GM21360 (cell line): ENCODE measurements around the gene SPINK9.

Experiments used
- ATAC-seq: cut with Tn5 transposase; IDR thresholded peaks from one replicate; pipeline ENCODE4 v1.9.1; 2021; ENCODE audit warnings: mild to moderate bottlenecking, moderate library complexity; ENCODE audit not compliant: unreplicated experiment

The SPINK9 gene

DNA sequence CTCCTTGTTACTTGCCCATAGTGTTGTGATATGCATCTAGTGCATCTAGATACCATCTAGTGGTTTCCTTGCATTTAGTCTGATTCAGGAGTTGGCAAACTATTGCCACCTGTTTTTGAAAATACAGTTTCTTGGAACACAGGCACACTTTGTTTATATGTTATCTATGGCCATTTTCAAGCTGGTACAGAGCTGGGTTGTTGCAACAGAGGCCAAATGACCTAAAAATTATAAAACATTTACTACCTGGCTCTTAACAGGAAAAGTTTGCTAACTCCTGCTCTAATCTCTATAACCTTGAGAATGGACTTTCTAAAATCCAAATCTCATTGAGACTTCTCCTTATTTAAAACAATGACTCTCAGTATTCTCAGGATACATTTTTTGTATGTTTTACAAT lies 29.0 kb downstream of the SPINK9 start:
- no peak for ATAC-seq

DNA sequence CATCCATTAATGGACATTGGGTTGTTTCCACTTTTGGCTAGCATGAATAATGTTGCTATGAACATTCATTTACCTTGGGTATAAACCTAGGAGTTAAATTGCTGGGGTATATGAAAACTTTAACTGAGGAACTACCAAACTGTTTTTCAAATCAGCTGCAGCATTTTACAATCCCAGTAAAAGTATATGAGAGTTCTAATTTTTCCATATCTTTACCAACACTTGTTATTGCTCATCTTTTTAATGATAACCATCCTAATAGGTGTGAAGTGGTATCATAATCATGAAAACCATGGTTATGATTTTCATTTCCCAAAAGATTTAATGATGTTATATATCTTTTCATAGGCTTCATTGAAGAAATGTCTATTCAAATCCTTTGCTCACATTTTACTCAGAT lies 32.9 kb downstream of the SPINK9 start:
- ATAC-seq = no peak

DNA sequence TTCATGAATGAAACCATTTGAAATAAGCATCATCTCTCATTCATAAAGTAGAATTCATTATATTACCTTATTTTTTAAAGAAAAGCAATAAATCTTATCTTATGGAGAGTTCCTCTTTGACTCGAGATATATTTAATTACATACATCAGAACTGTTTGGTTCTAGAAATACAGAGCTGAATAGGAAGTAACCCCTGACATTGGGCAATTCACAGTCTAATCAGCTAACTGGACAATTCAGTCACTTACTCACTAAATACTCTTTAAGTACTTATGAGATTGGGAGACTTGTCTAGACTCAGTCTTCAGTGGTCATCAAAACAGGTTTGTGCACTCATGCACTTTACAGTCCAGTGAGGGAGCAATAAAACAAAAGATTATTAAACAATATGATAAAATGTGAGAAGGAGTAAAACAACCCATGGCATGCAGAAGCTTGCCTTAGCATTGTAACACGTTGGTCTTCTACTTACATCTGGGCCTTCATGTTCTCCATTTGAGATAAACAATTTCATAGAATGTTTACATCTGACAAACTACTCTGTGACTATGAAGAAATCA lies 36.9 kb downstream of the SPINK9 start:
- ATAC-seq = no peak

DNA sequence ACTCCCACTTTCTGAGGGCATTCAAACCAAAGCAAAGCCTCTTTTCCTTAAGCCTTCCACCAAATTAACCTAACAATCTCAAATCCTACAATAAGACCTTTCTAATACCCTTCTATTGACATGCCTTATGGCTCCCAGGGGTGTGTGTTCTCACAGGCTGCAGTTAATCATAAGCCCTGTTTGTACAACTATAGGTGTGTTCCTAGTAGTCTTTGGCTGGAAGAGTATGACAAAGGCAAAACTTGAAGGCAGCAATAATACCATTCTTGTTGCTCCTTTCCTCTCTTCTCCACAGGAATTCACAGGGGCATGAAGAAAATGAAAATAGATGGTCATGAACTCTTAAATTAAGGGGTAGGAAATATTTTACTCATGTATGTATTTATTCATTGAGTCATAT lies 37.5 kb downstream of the SPINK9 start:
- ATAC-seq = no peak

DNA sequence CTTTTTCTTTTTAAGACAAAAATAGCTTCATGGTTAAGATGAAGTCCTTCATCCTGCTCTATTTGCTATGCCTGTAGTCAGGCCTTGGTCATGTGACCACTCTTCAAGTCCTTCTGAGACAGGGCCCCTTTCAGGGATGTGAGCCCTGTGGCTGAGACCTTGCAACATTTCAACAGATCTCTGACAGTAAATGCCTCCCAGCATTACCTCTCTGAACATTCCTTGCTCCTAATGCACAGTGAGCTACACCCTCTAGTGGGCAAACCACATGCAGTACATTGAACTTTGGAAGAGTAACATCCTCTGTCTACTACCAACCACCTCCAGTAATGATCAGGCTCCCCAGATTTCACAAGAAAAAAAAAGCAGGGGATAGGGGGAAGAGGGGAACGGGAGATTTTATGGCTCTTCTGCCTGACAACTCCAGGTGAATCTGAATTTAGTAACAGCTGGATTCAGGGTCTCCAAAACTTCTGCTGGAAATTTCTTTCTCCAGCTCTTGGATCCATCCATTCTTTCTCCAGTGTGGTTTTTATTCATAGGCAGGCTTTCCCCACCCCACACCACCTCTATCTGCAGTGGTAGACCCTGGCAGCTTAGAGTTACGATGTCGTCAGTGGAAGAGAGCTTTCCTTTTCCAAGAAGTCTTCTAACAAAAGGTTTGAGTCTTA lies 39.5 kb downstream of the SPINK9 start:
- peak; percentile 93 for ATAC-seq

DNA sequence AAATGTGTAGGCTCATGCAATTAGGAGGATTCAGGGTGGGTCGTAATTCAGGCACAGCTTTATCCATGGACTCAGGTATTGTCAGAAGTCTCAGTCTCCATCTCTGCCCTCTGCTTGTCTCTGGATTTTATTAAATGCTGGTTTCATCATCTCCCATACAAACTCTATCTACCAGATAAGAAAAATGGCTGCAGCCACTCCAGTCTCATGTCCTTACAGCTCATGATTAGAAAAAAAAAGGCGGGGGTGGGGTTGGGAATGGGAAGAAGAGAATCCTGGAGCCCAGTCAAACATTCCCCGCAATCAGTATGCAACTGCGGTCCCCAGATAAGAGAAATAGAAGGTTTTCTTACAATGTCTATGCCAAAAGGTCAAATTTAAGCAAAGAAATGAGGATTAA lies 40.8 kb downstream of the SPINK9 start:
- no peak for ATAC-seq

DNA sequence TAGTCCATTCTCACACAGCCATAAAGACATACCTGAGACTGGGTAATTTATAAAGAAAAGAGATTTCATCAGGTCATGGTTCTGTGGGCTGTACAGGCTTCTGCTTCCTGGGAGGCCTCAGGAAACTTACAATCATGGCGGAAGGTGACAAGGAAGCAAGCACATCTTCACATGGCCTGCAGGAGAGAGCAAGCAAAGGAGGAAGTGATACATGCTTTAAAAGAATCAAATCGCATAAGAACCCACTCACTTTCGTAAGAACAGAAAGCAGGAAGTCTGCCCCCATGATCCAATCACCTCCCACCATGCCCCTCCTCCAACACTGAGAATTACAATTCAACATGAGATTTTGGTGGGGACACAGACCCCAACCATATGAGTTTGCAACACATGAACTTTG lies 43.3 kb downstream of the SPINK9 start:
- ATAC-seq = no peak

DNA sequence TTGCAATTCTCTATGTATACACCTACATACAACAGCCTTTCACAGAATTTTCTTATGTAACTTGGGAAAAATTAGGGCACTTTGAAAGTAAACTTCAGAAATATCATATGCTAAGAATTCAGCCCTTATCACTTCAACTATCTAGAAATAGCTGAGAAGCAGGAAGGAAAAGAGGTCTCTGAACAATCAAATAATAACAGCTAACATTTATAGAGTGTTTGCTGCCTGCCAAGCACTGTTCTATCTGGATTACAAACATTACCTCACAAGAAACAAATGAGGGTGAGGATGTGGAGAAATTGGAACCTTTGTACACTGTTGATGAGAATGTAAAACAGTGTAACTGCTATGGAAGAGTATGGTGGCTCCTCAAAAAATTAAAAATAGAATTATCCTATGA lies 44.0 kb downstream of the SPINK9 start:
- no peak for ATAC-seq

DNA sequence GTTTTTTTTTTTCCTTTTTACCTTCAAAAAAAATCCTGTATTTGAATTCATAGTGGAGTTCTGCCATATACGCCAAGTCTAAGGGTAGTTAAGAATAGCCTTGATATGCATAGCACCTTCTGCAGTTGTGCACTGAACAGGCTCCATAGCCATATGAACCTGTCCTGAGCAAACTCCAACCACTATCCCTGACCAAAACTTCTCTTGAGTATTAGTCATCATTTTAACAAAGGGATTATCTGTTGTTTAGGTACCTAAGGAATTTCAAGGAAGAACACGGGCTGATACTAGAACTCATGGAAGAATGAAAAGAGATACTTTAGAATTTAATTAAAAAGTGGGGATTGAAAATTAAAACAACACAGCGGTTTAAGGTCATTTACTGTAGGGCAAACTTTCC lies 46.5 kb downstream of the SPINK9 start:
- ATAC-seq = no peak

DNA sequence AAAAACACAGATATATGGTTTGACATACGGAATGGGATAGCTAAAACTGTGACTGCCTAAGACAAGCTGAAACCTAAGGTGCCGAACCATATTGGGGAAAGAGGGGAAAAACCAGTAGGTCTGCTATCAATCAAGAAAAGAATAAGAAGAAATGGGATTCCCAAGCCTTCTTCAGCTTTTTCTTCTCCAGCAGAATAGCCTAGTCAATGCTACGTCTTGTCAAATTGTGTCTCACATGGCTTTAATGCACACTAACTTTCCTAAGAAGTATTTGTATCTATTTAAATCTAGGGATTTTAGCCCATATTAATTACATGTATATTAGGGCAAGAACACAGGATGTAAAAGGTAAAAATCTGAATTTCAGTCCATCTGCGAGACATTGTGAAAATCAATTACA lies 47.6 kb downstream of the SPINK9 start:
- no peak for ATAC-seq

DNA sequence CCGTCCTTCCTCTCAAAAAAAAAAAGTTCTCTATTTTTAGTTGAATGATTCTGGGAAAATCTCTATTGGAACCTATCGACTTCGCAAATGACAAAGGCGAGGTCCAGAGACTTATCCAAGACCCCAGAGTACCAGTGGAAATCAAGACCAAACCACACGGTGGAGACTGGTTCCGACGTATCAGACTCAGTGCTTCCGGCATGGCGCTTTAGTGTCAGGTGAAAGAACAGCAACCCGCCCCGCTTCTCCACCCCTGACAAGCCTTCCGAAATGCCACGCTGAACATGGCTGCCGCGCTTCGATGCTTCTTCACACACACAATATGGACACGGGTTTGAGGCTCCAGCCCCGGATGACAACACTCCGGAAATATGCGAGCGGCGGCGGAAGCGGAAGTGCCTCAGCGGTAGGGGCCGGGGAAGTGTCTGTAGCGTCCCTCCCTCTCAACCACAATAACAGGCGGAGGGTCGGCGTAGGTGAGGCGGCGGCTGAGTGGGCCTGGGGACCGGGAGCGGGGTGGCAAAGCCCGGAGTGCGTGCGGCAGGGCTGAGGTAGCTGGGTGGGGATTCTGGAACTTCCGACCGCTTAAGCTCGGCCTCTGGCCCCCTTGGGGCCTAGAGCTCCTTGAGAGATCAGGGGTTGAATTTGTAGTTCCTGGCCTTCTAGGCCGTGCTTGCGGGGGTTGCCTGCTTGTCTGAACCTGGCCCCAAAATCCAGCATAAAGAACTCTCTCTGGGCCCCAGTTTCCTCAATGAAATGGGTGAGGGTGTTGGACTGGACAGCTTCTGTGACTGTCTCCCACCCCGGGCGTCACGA lies 48.4 kb downstream of the SPINK9 start, which contains the start of gene FBXO38:
TSS of gene FBXO38 (plus strand) at position 395 of the 816 bp plus-strand sequence. CDS start 10,819 bp downstream, outside the sequence.
- ATAC-seq = peak; percentile 99

DNA sequence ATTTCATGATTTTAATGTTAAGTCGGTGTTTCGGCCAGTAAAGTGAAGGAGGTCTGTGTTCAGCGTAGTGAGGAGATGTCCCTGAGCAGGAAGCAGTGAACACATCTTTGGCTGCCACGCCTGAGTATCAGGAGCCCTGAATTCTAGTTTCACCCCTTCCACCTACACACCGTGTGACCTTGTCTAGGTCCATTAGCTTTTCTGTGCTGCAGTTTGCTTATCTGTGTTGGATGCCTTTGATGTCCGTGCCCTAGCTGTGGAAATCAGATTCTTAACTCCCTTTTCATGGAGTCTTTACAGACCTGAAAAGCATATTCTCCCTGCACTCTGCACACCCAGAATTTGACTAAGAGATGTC lies 49.0 kb downstream of the SPINK9 start:
- ATAC-seq = peak; percentile 28

DNA sequence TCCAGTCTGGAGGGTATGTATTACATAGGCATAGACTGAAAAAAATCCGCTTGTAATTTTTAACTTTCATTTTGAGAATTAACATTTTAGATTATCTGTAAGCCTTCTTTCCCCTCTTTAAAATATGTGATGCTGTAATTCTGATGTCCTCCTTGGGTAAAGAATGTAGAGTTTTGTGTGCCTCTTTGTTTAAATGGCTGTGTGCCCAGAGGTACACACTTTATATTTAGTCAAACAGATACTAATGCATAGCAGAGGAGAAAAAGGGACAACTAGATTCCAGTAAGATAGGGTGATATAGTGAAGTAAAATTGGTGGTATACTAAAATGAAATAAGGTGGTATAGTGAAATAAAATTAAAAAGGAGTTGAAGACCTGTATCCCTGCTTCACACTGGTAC lies 49.7 kb downstream of the SPINK9 start:
- no peak for ATAC-seq

DNA sequence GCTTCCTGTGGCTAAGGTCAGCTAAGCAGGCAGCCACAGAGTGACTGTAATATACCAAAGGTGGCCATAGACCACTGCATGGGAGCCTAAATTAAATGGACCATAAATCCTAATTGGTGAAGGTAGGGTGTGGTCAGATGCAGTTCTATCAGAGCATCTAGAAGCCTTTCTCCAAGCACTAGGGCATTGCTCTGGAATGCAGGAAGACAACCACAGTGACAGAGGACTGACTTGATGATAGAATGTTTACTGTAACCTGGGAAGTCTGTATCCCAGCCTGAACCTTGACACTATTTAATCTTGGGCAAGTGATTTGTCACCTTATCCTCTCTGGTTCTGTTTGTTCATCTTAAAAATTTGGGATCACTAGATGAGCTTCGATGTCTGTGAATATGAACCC lies 50.7 kb downstream of the SPINK9 start:
- ATAC-seq = no peak

DNA sequence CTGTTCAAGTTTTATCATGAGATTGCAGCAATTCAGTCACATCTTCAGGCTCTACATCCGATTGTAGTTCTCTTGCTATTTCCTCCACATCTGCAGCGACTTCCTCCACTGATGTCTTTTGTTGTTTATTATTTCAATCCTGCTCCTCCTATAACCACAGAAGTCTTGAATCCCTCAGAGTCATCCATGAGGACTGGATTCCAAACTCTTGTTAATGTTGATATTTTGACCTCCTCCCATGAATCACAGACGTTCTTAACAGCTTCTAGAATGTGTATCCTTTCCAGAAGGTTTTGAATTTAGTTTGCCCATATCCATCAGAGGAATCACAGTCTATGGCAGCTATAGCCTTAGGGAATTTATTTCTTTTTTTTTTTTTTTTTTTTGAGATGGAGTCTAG lies 52.0 kb downstream of the SPINK9 start:
- no peak for ATAC-seq

DNA sequence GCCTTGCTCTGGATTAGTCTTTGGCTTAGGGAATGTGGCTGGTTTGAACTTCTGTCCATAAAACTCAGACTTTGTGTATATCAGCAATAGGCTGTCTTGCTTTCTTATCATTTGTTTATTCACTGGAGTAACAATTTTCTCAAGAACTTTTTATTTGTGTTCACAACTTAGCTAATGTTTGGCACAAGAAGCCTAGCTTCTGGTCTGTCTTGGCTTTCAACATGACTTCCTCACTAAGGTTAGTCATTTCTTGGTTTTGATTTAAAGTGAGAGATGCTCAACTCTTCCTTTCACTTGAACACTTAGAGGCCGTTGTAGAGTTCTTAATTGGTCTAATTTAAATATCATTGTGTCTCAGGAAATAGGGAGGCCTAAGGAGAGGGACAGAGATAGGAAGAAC lies 53.3 kb downstream of the SPINK9 start:
- ATAC-seq = no peak
